Measurements from ENCODE around the gene JSRP1. TPM values are rescaled to one million over a fixed set of nuclear protein-coding genes. Genes with fewer than 3 reads are reported as not detected.

Gene JSRP1
- total RNA-seq, 1 donor from 2014 or later: 0.42 TPM

DNA sequence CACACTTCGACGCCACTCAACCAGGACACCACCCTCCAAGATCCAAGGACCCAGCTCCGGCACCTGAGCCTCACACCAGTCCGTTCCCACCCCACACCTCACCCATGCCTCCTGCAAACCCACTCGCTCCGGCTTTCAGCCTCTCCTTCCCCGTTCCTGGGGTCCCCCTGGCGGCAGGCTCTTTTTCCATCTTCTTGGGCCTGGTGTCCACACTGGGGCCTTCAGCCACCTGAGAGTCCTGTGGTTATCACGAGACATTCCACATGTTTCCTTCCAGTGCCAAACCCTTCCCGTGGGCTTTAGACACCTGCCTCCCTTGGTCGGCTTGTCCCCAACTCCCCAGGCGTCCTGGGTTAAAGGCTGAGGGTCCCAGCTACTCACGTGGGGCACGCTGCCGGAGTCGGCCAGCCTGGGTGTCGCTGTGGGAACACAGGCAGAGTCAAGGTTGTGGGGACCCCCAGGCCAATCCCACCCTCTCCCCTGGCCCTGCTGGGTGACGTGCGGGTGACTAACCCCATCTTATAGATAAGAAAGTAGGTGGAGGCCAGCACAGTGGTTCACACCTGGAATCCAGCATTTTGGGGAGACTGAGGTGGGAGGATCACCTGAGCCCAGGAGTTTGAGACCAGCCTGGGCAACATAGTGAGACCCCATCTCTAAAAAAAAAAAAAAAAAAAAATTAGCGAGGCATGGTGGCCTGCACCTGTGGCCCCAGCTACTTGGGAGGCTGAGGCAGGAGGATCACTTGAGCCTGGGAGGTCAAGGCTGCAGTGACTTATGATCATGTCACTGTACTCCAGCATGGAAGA lies 1.9 kb downstream of the JSRP1 start:
- Mint-ChIP-seq H3K27ac (ENCODE audit: unreplicated experiment) (no peak overlapping the region), H3K4me1 (ENCODE audit: low read depth) (peaks cover 3% of the 10 kb centered on the region), H3K9me3 (ENCODE audit: low read depth) (no peaks in the 10 kb centered on the region), H3K4me3 (ENCODE audit: unreplicated experiment) (no peak overlapping the region), H3K36me3 (ENCODE audit: low read depth) (no peaks in the 10 kb centered on the region), H3K27me3 (ENCODE audit: low read depth) (no peaks in the 10 kb centered on the region)
- DNase-seq (ENCODE audit: low spot score): no peak
- TF ChIP-seq, protein P1, sequence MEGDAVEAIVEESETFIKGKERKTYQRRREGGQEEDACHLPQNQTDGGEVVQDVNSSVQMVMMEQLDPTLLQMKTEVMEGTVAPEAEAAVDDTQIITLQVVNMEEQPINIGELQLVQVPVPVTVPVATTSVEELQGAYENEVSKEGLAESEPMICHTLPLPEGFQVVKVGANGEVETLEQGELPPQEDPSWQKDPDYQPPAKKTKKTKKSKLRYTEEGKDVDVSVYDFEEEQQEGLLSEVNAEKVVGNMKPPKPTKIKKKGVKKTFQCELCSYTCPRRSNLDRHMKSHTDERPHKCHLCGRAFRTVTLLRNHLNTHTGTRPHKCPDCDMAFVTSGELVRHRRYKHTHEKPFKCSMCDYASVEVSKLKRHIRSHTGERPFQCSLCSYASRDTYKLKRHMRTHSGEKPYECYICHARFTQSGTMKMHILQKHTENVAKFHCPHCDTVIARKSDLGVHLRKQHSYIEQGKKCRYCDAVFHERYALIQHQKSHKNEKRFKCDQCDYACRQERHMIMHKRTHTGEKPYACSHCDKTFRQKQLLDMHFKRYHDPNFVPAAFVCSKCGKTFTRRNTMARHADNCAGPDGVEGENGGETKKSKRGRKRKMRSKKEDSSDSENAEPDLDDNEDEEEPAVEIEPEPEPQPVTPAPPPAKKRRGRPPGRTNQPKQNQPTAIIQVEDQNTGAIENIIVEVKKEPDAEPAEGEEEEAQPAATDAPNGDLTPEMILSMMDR (IDR thresholded peaks at IDR 0.05): peak; percentile 74

DNA sequence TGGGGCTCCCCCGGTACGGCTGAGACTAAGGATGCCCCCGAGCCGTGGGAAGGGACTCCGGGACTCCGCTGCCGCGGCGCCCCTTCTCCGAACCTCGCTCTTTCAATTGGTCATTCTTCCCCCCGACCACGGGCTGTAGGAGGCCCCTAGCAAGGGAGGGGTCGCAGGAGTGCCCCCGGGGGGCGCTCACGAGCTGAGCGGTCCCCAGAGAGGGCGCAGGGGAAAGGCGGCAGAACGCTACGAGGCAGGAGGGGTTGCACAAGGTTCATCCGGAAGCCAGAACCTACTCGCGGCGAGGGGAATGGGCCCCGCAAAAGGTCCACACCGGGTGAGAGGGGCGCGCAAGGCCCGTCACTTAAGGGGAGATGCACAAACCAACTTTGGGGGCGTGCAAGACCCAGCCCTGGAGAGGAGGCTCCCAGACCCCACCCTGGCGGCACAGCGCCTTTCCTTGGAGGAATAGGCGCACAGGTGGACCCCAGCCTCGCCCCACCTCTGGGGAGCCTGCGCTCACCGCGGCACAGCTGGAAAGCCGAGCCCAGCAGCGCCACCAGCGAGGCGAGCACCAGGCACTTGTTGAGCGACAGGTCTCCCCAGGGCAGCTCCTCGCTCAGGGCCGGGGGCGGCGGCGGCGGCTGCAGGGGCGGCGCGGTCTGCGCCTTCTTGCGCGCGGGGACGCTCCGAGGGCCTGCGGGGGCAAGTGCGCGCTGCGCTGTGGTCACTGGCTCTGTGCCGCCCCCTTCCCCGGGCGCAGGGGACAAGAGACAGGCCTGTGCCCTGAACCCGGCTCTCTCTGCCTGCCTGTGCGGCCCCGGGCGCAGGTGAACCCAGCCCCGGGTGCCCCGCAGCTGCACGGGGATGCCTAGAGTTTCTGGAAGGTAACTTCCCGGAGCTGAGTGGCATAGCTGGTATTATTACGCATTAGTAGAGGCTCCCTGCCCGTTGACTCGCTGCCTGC lies 2.8 kb downstream of the JSRP1 start:
- TF ChIP-seq, protein P1 (IDR thresholded peaks at IDR 0.05): peak; percentile 39
- Mint-ChIP-seq H3K9me3 (ENCODE audit: low read depth) (no peaks in the 10 kb centered on the region), H3K4me3 (ENCODE audit: unreplicated experiment) (no peak overlapping the region), H3K36me3 (ENCODE audit: low read depth) (no peaks in the 10 kb centered on the region), H3K27me3 (ENCODE audit: low read depth) (no peaks in the 10 kb centered on the region), H3K4me1 (ENCODE audit: low read depth) (peaks cover 3% of the 10 kb centered on the region), H3K27ac (ENCODE audit: unreplicated experiment) (no peak overlapping the region)
- DNase-seq (ENCODE audit: low spot score): no peak

DNA sequence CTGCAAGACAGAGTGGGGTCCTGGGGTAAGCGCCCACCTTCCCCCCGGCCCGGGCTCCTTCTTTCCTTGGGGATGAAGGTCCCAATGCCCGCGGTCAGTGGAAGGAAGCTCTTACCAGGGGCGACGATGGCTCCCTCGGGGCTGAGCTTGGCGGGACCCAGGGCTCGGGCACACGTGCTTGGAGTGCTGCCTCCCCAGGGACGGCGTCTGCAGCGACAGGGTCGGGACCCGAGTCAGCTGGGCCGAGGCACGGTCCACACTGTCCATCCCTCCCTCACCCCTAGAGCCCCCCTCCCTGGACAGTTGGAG lies 3.5 kb downstream of the JSRP1 start:
- Mint-ChIP-seq H3K4me3 (ENCODE audit: unreplicated experiment) (no peak overlapping the region), H3K4me1 (ENCODE audit: low read depth) (peaks cover 3% of the 10 kb centered on the region), H3K27ac (ENCODE audit: unreplicated experiment) (no peak overlapping the region), H3K27me3 (ENCODE audit: low read depth) (no peaks in the 10 kb centered on the region), H3K36me3 (ENCODE audit: low read depth) (no peaks in the 10 kb centered on the region), H3K9me3 (ENCODE audit: low read depth) (no peaks in the 10 kb centered on the region)
- TF ChIP-seq, protein P1 (IDR thresholded peaks at IDR 0.05): no peak
- DNase-seq (ENCODE audit: low spot score): no peak

DNA sequence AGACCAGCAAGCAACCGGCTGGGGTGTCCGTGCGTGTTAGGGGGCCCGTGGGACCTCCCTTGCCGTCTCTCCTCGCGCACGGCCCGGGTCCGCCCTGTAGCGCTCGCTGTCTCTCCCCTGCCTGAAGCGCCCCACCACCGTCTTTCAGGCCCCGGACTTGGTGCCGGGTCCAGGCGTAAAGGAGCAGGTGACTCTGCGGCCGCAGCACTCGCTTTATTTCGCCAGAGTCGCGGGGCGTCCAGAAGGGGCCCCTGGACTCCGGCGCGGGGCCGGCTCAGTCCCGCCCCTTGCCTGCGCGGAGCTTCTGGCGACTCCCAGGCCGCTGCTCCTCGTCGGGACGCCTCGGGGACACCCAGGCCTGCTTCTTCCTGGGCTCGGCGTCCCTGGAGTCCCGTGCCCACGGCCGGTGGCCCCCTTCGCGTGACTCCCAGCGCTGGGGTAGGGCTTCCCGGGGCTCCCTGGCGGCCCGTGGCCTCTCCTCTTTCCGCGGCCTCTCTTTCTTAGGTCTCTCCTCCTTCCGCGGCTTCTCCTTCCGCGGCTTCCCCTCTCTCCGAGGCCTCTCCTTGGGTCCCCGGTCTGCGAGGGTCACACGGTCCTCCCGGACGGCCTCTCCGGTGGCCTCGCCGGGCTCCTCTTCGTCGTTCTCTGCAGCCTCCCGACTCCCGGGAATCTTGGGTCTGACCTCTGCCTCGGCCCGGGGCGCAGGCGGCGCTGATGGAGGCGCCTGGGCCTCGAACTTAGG lies 4.0 kb downstream of the JSRP1 start:
- TF ChIP-seq, protein P1 (IDR thresholded peaks at IDR 0.05): no peak
- no peak overlapping the region for H3K4me3 Mint-ChIP-seq (ENCODE audit: unreplicated experiment)
- no peak overlapping the region for H3K27ac Mint-ChIP-seq (ENCODE audit: unreplicated experiment)
- no peak for DNase-seq (ENCODE audit: low spot score)
- no peaks in the 10 kb centered on the region for H3K9me3 Mint-ChIP-seq (ENCODE audit: low read depth)
- H3K27me3 Mint-ChIP-seq (ENCODE audit: low read depth): no peaks in the 10 kb centered on the region
- H3K36me3 Mint-ChIP-seq (ENCODE audit: low read depth): no peaks in the 10 kb centered on the region
- H3K4me1 Mint-ChIP-seq (ENCODE audit: low read depth): peaks cover 3% of the 10 kb centered on the region
